CD14-positive monocyte (primary cell): Measurements from ENCODE around the gene LETM1. TPM values are rescaled to one million over a fixed set of nuclear protein-coding genes. Genes with fewer than 3 reads are reported as not detected.

Source experiments
- DNase-seq, 3 donors: peaks; one replicate each; pipeline ENCODE4 v3.0.0-alpha.2; 2011 to 2022
- H2AFZ ChIP-seq: 2 replicates; pipeline ENCODE4 v1.6.0; 2012; ENCODE audit warnings: mild to moderate bottlenecking, low read depth, low read length, inconsistent platforms; ENCODE audit not compliant: insufficient read depth, poor library complexity, severe bottlenecking
- H3K27ac ChIP-seq, 2 donors: 1 replicate in 1 of 2; 2 replicates in 1 of 2; pipeline ENCODE4 v1.5.1; 2012 to 2013; ENCODE audit warnings: low read length in 2 of 2, control low read depth in 1 of 2, inconsistent platforms in 1 of 2, low read depth in 1 of 2, mild to moderate bottlenecking in 1 of 2
- H3K27me3 ChIP-seq, 2 donors: one replicate each; pipeline versions ENCODE4 v1.6.0 to v1.6.1; 2011 to 2013; ENCODE audit warnings: low read length in 2 of 2; ENCODE audit not compliant: control insufficient read depth in 2 of 2, insufficient read depth in 2 of 2
- H3K36me3 ChIP-seq, 2 donors: replicated peaks in 1 of 2; 1 replicate in 1 of 2; 2 replicates in 1 of 2; pipeline versions ENCODE4 v1.5.1 to v1.6.1; 2012 to 2013; ENCODE audit warnings: low read length in 2 of 2, control low read depth in 1 of 2, inconsistent platforms in 1 of 2, mild to moderate bottlenecking in 1 of 2; ENCODE audit not compliant: insufficient read depth in 2 of 2, control insufficient read depth in 1 of 2
- H3K4me1 ChIP-seq, 2 donors: 1 replicate in 1 of 2; 2 replicates in 1 of 2; pipeline versions ENCODE4 v1.5.1 to v1.6.1; 2012 to 2013; ENCODE audit warnings: low read length in 2 of 2, control low read depth in 1 of 2, inconsistent platforms in 1 of 2, mild to moderate bottlenecking in 1 of 2, moderate library complexity in 1 of 2; ENCODE audit not compliant: insufficient read depth in 2 of 2, control insufficient read depth in 1 of 2
- H3K4me2 ChIP-seq: replicated peaks from 2 replicates; pipeline ENCODE3; 2012; ENCODE audit warnings: low read length, moderate library complexity, mild to moderate bottlenecking; ENCODE audit not compliant: poor library complexity, severe bottlenecking; ENCODE audit errors: extremely low read depth
- H3K4me3 ChIP-seq, 3 experiments: fragments of 200-600 bp in 1 of 3; sonication (generic) in 1 of 3; replicated peaks in 1 of 3; 1 replicate in 2 of 3; 2 replicates in 1 of 3; pipeline ENCODE4 v1.5.1; 2011 to 2013; ENCODE audit warnings: low read length in 3 of 3, mild to moderate bottlenecking in 3 of 3, control low read depth in 2 of 3, low read depth in 2 of 3, inconsistent platforms in 1 of 3, moderate library complexity in 1 of 3
- H3K79me2 ChIP-seq: 2 replicates; pipeline ENCODE4 v1.6.0; 2012; ENCODE audit warnings: mild to moderate bottlenecking, control low read depth, inconsistent platforms, low read length, moderate library complexity; ENCODE audit not compliant: insufficient read depth
- H3K9ac ChIP-seq: 2 replicates; pipeline ENCODE4 v1.6.0; 2017; ENCODE audit warnings: low read length, mild to moderate bottlenecking; ENCODE audit not compliant: insufficient read depth, poor library complexity, severe bottlenecking
- H3K9me3 ChIP-seq, 2 donors: replicated peaks in 1 of 2; 1 replicate in 1 of 2; 2 replicates in 1 of 2; pipeline versions ENCODE4 v1.5.1 to v1.6.1; 2012 to 2013; ENCODE audit warnings: low read length in 2 of 2, control low read depth in 1 of 2; ENCODE audit not compliant: control insufficient read depth in 1 of 2, insufficient read depth in 1 of 2
- H4K20me1 ChIP-seq: 2 replicates; pipeline ENCODE4 v1.6.0; 2012; ENCODE audit warnings: mild to moderate bottlenecking, low read length, control low read depth, moderate library complexity; ENCODE audit not compliant: insufficient read depth
- H3K27ac Mint-ChIP-seq, 7 donors: one replicate each; pipeline ENCODE4 v1.8.0; 2020; ENCODE audit warnings: mild to moderate bottlenecking in 7 of 7, mixed read lengths in 7 of 7, moderate library complexity in 6 of 7, inconsistent platforms in 2 of 7
- H3K27me3 Mint-ChIP-seq, 3 donors: one replicate each; pipeline ENCODE4 v1.8.0; 2021 to 2022; ENCODE audit warnings: low read depth in 3 of 3, mild to moderate bottlenecking in 3 of 3, mixed read lengths in 3 of 3, moderate library complexity in 3 of 3, inconsistent platforms in 1 of 3
- H3K36me3 Mint-ChIP-seq, 2 donors: one replicate each; pipeline ENCODE4 v1.8.0; 2020; ENCODE audit warnings: mixed read lengths in 2 of 2, inconsistent platforms in 1 of 2, mild to moderate bottlenecking in 1 of 2
- H3K4me1 Mint-ChIP-seq: one replicate; pipeline ENCODE4 v1.8.0; 2020; ENCODE audit warnings: mild to moderate bottlenecking, mixed read lengths
- H3K4me3 Mint-ChIP-seq, 2 donors: one replicate each; pipeline ENCODE4 v1.8.0; 2020; ENCODE audit warnings: mild to moderate bottlenecking in 2 of 2, mixed read lengths in 2 of 2, moderate library complexity in 1 of 2
- H3K9me3 Mint-ChIP-seq, 7 donors: one replicate each; pipeline ENCODE4 v1.8.0; 2020 to 2022; ENCODE audit warnings: mixed read lengths in 7 of 7, mild to moderate bottlenecking in 6 of 7, moderate library complexity in 6 of 7, inconsistent platforms in 2 of 7
- CTCF ChIP-seq: fragments of 200-600 bp; IDR thresholded peaks from one replicate; pipeline ENCODE4 v1.8.0; 2022; ENCODE audit warnings: antibody characterized with exemption, mild to moderate bottlenecking
- WGBS: methylation state at CpG from one replicate; pipeline ENCODE4 v1.1.5; 2013; ENCODE audit warnings: missing lambda C conversion rate; ENCODE audit not compliant: insufficient coverage; 5-methylcytosine and 5-hydroxymethylcytosine counted together
- intact Hi-C, 2 donors: fragments of 100-400 bp; cut with micrococcal nuclease; formaldehyde crosslinking; loops; one replicate each; pipeline versions ENCODE4 v1.15.0 to v1.15.1; 2023
- polyA plus RNA-seq, 3 donors: library from polyadenylated mRNA; depleted of rRNA in 1 of 3; unstranded in 2 of 3; stranded (reverse) in 1 of 3; fragments of 300-500 nt in 2 of 3; fragments of >200 nt in 1 of 3; fragmentation: Illumina TruSeq in 2 of 3; gene quantifications; 1 replicate in 2 of 3; 2 replicates in 1 of 3; pipeline ENCODE4 v1.2.3, GENCODE V29; 2012 to 2021

Gene LETM1
- polyA plus RNA-seq, 3 donors = 6.2 to 18.6 (median 9.0) TPM

DNA sequence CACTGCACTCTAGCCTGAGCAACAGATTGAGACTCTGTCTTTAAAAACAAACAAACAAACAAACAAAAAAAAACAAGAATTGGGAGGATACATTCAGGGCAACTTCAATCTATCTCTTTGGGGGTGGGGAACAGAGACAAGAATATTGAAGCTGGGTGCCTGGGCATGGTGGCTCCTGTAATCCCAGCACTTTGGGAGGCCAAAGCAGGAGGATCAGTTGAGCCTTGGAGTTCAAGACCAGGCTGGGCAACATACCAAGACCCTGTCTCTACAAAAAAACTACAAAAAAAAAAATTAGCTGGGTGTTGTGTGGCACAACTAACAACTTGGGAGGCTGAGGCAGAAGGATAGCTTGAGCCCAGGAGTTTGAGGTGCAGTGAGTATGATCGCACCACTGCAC, 1.2 kb downstream of the LETM1 start:
- WGBS = no CpG with 5 or more reads among the region's 1 CpG
- Histone ChIP-seq H3K4me1 (peaks cover 21 to 29% of the 10 kb centered on the region in 2 donors), H3K27ac (peak overlapping the region in 1 of 2 donors; percentile 53), H2AFZ (peak overlapping the region; percentile 92), H3K36me3 (peaks cover 0 to 8% of the 10 kb centered on the region in 2 donors), H3K79me2 (peaks cover 53% of the 10 kb centered on the region), H3K4me2 (peak overlapping the region; percentile 99), H3K27me3 (no peaks in the 10 kb centered on the region), H3K9me3 (no peaks in the 10 kb centered on the region), H4K20me1 (peaks cover 25% of the 10 kb centered on the region), H3K4me3 (peak overlapping the region in 1 of 3 experiments; percentile 89), H3K9ac (peak overlapping the region; percentile 78)
- TF ChIP-seq CTCF = no peak
- Mint-ChIP-seq H3K27me3 (peaks cover 0 to 6% (median 0%) of the 10 kb centered on the region in 3 donors), H3K36me3 (peaks cover 6 to 20% of the 10 kb centered on the region in 2 donors), H3K4me3 (peak overlapping the region; percentile 73 to 78), H3K4me1 (peaks cover 24% of the 10 kb centered on the region), H3K27ac (peak overlapping the region in 3 of 7 donors; percentile 27 to 77 (median 65)), H3K9me3 (no peaks in the 10 kb centered on the region)
- no peak for DNase-seq
- intact Hi-C loops = loop anchor here (5.0 to 10.0 kb wide), 5 partner anchors 48 to 1110 kb away; partner anchors contain the start of genes GRK4 (in 2 of the 2), NOP14 (in 2 of the 2), SLBP (in 1 of the 2) and TACC3 (in 1 of the 2)

DNA sequence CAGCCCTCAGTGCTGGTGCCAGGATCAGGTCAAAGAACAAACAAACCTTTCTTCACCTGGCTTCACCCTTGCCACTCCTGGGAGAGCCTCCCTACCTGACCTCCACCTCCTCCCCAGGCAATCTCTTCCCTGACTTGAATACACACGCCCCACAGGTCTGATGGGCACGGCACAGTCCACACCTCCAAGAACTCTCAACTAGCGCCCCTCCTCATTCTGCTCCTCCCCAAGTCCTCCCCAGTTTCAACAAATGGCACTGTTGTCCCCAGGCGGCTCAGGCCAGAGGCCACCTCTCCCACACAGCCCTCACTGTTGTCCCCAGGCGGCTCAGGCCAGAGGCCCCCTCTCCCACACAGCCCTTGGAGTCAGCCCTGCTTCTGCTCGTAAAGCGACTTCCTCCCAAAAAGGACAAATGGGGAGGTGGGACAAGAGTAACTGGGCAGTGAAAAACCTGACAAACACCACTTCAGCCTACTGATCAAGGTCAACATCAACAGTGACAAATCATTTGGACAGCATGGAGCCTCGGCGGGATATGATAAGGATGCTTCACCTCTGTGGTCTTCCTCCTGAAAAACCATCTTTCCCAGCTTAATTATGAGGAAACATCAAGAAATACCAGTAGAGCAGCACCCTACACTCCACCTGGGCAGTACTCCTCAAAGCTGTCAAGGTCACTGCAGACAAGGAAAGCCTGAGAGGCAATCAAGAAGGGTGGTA, 2.9 kb downstream of the LETM1 start:
- intact Hi-C loops = loop anchor here (10.0 kb wide), 3 partner anchors 52 to 1112 kb away; partner anchors contain the start of genes GRK4 (in 2 of the 2), NOP14 (in 2 of the 2), TACC3 (in 1 of the 2) and TMEM129 (in 1 of the 2)
- H3K9ac ChIP-seq = no peak overlapping the region
- WGBS = 97% methylated on average over 5 of the region's 9 CpGs
- H3K9me3 Mint-ChIP-seq = no peaks in the 10 kb centered on the region
- no peak overlapping the region for H3K4me3 ChIP-seq
- H3K27me3 ChIP-seq = no peaks in the 10 kb centered on the region
- H4K20me1 ChIP-seq = peaks cover 29% of the 10 kb centered on the region
- H3K27ac Mint-ChIP-seq = peak overlapping the region in 3 of 7 donors; percentile 48 to 61 (median 53)
- no peak overlapping the region for H3K27ac ChIP-seq
- no peak overlapping the region for H3K4me3 Mint-ChIP-seq
- peaks cover 10 to 26% of the 10 kb centered on the region in 2 donors for H3K36me3 Mint-ChIP-seq
- no peaks in the 10 kb centered on the region for H3K9me3 ChIP-seq
- peaks cover 0 to 3% (median 0%) of the 10 kb centered on the region in 3 donors for H3K27me3 Mint-ChIP-seq
- peaks cover 24% of the 10 kb centered on the region for H3K4me1 Mint-ChIP-seq
- DNase-seq = no peak
- peaks cover 21 to 29% of the 10 kb centered on the region in 2 donors for H3K4me1 ChIP-seq
- peaks cover 0 to 14% of the 10 kb centered on the region in 2 donors for H3K36me3 ChIP-seq
- no peak overlapping the region for H3K4me2 ChIP-seq
- no peak for TF ChIP-seq CTCF
- H2AFZ ChIP-seq = no peak overlapping the region
- H3K79me2 ChIP-seq = peaks cover 59% of the 10 kb centered on the region
